HG03469 (cell line): ENCODE measurements around the gene RORB.
A peak's percentile ranks its signal among the peaks of the same experiment; 100 is the strongest.
"Not testable (repeated sequence)": the region's sequence is repeated elsewhere in the genome, so short reads cannot be mapped to it uniquely, and the experiment has no call there.

Source experiments
- ATAC-seq: cut with Tn5 transposase; IDR thresholded peaks from one replicate; pipeline ENCODE4 v1.9.1; 2021; ENCODE audit warnings: mild to moderate bottlenecking, moderate library complexity, moderate number of reproducible peaks; ENCODE audit not compliant: unreplicated experiment

Gene RORB

DNA sequence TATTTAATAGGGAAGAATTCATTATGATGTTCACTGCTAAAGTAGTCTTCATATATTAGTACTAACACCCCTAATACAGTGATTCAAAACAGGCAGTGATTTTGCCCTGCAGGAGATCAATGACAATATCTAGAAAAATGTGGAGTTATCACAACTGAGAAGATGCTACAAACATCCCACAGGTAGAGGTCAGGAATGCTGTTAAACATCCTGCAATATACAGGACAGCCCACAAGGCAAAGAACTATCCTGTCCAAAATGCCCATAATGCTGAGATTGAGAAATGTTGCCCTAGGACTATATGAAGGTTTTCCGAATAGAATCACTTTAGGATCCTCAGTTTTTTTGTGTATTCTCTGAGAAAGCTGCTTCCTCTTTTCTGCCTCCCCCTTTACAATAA lies 15.3 kb downstream of the RORB start:
- no peak for ATAC-seq

GRCh38 chr9:74513221-74513620 lies 16.1 kb downstream of the RORB start:
- ATAC-seq, result no peak

DNA sequence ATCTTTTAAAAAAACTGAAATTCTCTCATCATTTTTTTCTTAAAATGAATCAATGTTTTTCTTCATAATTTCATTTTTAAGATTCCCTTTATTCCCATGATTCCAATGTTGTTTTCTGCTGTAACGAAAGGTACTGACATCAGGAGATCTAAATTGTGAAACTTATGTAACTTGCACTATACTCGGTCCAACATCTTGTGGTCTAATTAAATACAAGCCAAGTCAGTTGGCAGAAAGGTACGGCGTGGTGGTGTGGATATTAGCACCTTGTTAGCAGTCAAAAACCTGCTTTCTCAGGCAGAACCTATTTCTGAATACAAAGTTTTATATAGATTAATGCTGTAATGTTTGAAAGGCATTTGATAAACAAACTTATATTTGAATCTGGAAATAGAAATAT lies 20.1 kb downstream of the RORB start:
- ATAC-seq, result no peak

DNA sequence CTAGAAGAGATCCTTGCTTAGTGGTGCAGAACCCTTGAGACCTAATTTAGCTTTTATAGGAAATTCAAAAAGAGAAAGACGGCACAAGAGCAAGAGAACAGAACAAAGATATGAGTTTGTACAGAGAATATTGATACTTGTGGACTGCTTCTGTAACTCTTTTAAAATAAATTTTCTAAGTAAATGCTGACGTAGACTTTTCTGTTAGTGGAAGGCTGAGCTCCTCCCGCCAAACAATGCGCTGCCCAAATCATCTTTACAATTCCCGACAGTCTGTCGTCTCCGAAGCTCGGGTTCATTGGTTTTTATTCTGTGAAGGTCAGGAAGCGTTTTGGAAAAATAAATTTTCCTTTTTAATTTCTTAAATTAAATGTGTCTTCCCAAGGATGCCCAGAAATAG lies 22.3 kb downstream of the RORB start:
- no peak for ATAC-seq

GRCh38 chr9:74521009-74521408 lies 23.9 kb downstream of the RORB start:
- ATAC-seq, result no peak

DNA sequence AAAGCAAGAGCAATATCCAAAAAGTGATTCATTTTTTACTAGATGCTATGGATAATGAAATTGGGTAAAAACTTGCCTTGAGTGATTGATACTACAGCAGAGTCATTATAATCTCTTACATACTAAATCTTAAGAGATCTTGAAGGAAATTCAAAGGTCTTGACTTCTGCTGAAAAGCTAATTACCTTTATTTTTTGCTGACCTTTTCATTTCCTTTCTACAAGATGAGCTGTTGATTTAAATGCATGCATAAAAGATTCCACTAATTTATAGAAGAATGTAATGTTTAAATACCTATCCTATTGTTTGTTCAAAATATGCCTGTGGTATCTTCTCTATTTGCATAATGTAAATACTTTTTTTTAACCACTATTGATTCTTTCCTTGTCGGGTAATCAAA lies 27.2 kb downstream of the RORB start:
- no peak for ATAC-seq

- ATAC-seq, result no peak
Observed at GRCh38 chr9:74526215-74526614, 29.1 kb downstream of the RORB start.

GRCh38 chr9:74527718-74528117 lies 30.6 kb downstream of the RORB start:
- no peak for ATAC-seq

DNA sequence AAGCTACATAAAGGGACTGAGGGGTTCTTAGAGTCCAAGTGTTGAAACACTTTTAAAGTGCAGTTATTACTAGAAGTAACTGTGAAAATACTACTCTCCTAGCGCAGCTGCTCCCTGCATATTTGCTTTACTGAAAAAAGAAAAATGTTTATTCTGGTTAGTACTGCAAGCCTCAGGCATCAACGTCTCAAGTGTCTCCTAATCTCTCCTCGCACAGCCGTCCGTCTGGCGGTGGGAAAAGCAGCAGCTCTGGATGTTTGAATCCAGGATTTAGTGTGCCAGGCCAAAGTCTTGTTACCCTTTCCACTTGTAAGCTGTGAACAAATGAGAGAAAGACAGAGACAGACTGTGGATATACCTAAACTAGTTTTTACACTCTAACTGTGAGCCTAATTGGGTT lies 31.1 kb downstream of the RORB start:
- no peak for ATAC-seq

DNA sequence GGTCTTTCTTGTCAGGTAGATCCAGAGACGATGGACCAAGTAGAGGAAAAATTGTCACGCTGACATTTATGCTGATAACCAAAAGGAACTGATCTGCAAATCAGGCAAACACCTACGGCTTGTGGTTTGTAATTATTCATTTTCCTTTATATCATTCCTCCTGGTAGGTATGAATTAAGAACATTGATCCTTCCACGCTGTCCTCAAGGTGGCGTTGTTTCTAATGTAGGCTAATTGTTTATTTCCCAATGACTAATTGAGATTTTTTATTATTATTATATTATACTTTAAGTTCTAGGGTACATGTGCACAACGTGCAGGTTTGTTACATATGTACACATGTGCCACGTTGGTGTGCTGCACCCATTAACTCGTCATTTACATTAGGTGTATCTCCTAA lies 33.3 kb downstream of the RORB start:
- ATAC-seq, result not testable (repeated sequence)

GRCh38 chr9:74533253-74533652 lies 36.1 kb downstream of the RORB start:
- ATAC-seq, result no peak

GRCh38 chr9:74534841-74535240 lies 37.7 kb downstream of the RORB start:
- ATAC-seq, result no peak

- ATAC-seq, result no peak
Observed at GRCh38 chr9:74543145-74543544, 46.0 kb downstream of the RORB start.

GRCh38 chr9:74551266-74551665 lies 54.1 kb downstream of the RORB start:
- ATAC-seq, result no peak

GRCh38 chr9:74554751-74555419 lies 57.8 kb downstream of the RORB start:
- no peak for ATAC-seq

DNA sequence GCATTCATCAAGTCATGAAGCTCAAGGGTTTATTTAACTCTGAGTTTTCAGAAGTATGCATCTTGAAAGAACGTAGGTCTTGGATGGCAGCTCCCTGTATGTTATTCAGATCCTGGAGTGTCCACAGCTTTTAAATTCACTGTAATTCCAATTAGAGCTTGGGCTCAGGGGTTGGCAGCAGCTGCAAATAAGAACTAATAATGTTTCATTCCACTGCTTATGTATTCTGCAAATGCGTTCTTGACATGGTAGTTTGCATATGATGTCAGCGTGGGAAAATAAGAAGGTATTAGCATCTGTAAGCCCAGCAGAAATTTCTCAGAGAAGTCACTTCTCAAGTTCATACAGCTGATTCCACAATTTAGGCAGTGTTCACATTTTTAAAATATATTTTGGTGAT lies 58.4 kb downstream of the RORB start:
- no peak for ATAC-seq

- peak; percentile 79 for ATAC-seq
Observed at GRCh38 chr9:74556685-74557084, 59.5 kb downstream of the RORB start.

DNA sequence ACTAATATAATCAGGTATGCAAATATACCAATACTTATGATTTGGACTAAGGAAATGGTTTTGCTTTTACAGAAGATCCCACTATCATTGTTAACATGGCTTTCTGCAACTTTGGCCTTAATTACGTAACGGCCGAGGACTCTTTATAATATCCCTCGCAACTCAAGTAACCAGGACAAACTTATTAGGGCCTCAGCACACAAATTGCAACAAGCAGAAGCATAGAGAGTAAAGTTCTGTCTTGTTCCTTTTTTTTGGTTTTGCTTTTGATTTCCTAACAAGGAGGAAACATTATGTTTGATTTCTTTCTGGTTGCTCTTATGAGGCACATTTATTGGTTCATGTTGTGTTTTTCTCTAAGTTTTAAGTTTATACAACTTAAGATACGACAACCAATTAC lies 60.4 kb downstream of the RORB start:
- no peak for ATAC-seq

GRCh38 chr9:74562611-74563010 lies 65.5 kb downstream of the RORB start:
- ATAC-seq, result no peak

DNA sequence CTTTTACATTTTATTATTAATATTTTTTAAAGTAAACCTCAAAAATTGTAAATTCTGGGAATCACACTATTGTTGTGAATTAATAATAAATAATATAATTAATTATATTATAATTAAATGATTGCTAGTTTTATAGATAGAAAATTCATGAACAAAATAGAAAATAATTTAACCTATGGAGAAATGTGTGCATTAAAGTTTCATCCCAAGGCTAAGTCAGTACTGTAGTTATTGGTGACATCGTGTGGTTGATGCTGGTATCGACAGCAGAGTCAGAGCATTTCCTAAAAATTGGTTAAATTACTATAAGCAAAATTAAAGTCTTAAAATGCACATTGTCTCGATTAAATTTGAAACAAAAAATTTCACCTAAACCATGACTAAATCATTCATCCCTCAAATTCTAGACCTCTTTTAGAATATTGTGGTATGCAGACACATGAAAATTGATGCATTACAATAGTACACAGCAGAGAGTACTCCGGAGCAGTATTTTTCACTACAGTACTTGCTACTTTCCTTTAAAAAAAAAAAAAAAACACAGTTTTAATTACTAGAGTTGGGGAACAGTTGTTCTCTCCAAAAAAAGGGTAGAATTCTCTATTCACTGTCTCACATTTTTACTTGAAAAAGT lies 73.9 kb downstream of the RORB start:
- peak; percentile 63 for ATAC-seq

DNA sequence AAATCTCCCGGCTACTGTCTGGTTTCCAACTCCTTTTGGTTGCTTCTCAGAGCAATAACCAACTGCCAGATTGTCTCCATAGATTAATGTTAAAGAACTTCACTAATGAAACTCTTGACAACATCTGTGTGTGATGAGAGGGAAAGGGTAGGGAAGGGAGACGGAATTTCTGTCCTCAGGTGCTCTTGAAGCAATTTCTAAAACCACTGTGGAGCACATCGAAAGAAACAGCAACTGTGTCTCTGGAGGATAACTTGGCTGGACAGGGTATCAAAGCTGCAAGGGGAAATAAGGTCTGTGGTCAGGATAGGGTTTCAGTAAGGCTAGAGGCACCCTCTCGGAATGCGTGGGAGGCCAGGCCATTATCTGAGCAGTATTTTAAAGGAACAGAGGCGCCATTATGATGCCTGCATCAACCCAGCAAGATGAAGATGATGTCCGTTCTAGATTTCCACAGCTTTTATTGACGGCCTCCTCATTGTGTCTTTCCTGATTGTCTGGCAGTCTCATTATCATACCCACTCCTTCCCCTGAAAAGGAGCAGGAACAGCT lies 76.6 kb downstream of the RORB start:
- ATAC-seq, result peak; percentile 78

GRCh38 chr9:74576176-74576575 lies 79.0 kb downstream of the RORB start:
- no peak for ATAC-seq

DNA sequence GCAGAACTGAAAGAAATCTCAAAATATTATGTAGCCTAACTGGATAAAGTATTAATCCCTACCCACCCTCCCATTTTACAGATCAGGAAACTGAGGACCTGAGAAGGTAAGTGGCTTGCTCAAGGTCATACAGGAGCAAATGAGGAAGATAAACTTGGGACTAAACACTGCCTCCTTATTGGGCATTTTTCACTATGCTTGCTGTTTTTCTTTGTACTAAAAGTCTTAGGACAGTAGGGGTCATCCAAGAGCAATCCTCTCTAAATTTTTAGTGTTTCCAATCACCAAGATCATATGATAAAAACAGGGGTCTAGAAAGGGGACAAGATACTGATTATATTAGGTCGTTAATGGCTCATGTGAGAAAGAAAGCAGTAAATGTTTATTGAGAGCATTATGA lies 80.8 kb downstream of the RORB start:
- ATAC-seq, result no peak
